Femur (tissue), 1 donor: ENCODE results near the gene TSPAN11.

Experiments used
- DNase-seq: peaks from one replicate; pipeline ENCODE4 v3.0.0-alpha.2; 2017

The TSPAN11 gene

DNA sequence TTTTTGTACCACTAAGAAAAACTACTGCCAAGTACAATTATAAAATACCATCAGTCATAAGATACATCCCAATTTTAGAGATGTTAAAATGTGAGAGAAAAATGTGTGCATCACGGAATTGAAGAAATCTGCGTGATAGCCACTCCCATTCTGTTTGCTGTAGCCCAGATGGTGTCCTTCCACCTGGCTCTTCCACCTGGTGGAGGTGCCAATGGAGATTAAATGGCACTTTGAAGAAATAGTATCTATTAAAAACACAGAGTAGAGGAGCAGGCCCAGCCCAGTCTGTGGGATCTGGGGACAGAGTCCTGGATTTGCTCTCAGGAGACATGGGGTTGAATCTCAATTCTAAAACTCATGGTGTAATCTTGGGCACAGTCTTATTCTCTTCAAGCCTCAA is 35.5 kb downstream of the TSPAN11 start:
- no peak for DNase-seq

DNA sequence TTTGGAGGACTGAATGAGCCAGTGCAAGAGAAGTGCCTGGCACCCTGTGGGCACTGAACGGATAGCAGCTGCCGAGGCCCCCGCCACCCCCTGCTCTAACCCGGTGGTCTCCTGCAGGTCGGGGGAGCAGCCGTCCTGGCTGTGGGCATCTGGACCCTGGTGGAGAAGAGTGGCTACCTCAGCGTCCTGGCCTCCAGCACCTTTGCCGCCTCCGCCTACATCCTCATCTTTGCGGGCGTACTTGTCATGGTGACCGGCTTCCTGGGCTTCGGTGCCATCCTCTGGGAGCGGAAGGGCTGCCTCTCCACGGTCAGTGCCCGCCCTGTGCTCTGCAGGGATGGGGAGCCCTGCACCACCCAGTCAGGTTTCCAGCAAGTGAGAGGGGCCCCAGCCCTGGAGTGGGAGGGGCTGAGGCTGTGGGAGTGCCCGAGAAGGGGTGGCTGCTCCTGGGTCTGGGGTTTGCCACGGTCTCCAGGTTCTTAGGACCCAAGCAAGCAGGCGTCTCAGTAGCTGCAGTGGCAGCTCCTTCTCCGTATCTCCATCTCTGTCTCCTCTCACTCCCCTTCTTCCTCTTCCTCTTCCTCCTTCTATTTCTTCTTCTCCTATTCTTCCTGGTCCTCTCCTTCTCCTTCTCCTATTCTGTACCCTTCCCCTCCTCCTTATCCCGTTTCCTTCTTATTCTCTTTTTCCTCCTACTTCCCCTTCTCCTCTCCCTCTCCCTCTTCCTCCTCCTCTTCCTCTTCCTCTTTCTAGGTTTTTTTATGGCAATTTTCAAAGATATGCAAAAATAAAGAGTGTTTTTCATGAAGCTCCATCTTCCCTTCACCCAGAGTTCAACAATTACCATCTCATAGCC is 37.4 kb downstream of the TSPAN11 start:
- DNase-seq, result no peak

DNA sequence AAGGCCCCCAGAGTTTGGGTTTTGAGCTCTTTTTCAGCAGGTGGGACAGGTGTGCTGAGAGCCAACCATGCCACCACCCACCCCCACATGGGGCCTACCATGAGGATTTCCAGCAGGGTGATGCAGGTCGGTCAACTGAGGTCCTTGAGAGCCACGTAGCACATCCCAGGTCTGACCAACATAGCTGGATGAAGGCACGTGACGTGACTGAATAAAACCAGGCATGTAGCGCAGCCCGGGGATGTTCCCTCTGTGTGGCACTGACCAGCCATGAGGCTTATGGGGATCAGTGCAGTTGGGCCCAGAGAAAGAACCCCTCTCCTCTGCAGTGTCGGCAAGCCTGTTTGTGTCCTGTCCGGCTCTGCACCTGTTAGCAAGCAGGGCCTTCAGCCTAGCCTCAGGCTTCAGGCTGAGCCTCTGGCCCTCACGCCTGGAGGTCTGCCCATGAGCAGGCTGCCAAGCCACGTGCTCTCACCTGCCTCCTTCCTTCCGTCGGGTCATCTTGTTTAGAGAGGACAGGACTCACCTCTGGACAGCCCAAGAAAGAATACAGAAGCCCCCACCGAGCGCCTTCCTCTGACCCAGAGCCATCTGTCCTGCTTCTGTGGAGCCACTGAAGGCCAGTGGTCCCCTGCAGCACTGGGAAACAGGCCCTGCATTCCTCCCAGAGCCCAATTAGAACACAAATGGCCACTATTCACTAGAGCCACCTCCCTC is 38.5 kb downstream of the TSPAN11 start:
- DNase-seq, result no peak

DNA sequence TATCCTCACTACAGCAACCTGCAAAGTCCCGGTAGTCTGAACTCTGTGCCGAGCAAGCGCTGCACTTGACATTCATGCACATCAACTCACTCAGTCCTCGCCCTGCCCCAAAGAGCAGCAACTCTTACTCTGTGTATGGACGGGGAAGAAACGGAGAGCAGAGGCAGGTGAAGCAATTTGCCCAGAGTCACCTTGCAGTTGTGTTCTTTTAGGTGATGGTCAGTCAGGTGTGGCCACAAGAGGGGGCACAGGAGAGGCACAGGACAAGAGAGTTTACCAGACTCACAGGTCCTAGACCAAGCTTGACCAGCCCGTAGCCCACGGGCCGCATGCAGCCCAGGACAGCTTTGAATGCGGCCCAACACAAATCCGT is 39.1 kb downstream of the TSPAN11 start:
- DNase-seq, result no peak

DNA sequence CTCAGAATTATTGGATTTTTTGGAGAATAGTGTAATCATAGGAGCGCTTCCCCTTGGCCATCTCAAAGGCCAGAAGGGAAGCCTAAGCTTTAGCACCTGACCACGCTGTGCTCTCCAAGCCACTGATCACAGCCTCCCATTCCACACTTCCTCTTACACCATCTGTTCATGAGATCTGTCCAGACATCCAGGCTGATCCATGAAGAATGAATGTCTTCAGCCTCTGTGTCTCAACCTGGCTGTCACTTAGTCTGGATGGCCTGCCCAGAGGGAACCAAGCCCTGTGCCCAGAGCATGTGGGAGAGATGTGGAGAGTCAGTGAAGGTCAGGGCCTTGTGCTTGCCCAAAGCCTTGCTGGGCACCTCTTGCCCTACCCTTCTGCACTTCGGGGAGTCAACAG is 40.5 kb downstream of the TSPAN11 start:
- DNase-seq, result no peak

DNA sequence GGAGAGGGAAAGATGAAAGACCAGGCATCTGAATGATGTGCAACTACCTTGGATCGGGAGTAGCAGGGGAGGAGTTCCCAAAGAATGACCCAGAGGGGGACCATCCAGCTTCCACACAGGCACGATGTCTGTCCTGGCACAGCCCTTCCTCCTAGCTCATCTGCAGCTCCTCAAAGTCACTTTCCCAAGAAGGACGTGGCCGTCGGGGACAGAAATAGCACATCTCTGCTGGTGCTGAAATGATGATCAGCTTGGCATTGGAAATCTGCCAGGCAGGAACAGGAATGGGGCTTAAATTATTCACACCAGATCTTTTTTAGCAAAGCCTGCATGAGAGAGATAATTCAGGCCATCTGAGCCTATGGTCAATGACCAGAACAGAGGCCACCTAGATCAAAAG is 41.7 kb downstream of the TSPAN11 start:
- no peak for DNase-seq

DNA sequence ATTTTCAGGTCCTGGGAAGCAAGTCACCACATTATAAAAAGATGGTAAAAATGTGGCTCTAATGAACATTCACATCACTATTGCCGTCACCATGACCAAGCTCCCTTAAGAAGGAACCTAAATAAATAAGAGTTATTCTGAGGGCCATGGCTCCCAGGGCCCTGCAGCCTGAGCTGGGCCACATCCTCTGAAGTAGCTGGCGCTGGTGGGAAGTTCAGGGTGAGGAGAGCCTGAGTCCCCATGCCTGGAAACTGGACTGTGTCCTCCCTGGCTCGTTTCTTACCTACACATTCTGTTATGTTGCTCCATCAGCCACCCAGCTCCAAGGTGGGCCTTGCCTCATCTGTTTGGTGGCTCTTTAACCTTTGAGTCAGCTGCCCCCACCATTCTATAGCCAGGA is 42.5 kb downstream of the TSPAN11 start:
- DNase-seq, result no peak

DNA sequence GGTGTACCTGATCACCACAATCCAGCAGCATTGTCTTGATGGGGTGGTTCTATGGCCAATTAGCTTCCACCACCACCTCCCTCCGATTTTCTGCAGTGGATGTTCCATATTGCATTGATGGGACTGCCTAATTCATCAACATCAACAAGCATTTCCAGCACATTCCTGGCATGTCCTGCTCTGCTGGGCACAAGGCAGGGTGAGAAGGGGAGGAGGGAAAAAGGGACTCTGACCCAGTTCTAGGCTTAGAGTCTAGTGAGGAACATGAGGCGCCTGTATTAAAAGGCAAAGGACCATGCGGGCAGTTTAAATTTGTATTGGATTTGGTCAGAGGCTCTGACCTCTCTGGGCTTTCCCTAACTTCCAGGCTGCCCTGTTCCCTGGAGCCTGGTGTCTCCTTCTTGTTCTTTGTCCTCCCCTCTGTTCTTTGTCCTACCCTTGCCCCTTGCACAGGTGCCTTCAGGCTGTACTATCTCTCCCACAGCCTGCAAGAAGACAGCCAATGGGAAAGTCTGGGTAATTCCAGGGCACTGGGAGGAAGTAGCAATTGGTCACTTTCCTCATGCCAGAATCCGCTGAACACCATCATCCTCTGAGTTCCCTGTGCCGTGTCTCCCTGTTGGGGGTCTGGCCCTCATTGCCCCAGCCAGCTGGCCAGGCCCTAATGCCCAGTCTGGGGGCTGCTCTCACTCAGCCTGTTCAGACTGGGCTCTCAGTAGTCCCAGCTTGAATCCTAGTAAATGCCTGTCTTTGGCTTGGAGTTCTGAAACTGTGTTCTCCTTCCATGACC is 43.3 kb downstream of the TSPAN11 start:
- DNase-seq, result no peak

DNA sequence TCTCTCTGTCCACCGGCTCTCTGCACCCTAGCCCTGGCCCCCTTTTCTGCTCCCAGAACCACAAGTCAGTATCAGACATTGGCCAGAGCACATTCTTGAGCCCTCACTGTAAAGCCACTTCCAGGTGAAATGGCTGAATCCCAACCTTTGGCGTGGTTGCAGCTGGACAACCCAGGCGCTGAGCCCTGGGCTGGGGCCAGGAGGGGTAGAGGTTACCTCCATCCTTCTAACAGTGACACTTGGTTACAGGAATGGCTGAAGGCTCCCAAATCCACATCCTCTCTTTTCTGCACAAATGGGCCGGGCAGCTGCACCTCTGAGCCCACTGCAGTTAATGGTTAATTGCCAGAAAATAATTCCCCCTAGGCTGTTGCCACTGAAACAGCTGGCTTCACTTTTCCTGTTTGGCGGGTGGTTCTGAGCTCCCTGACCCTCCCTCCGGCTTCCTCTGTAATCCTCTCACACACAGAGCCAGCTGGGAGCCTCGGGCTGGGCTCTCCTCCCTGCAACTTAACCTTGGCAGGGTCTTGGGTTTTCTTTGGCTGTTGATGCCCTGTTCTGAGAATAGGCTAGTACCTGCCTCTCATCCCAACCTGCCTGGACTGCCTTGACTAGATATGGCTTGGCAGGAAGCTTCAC is 44.1 kb downstream of the TSPAN11 start:
- DNase-seq, result peak; percentile 69

DNA sequence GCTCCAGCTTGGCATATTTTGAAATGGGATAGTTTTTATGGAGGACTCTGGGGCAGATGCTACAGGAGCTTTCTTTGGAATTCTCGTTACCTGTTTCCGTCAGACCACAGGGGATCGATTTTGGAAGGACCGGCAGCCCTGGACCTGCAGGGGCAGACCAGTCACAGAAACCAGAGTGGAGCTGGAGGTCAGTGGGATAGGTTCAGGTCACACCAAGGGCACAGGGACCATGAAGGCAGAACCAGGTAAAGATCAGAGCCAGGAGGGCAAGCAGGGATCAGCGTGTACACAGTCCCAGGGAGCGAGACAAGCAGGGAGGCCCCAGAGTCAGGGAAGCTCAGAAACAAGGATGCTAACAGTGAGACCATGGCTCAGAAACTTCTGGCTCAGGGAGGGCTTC is 45.5 kb downstream of the TSPAN11 start:
- DNase-seq, result no peak

DNA sequence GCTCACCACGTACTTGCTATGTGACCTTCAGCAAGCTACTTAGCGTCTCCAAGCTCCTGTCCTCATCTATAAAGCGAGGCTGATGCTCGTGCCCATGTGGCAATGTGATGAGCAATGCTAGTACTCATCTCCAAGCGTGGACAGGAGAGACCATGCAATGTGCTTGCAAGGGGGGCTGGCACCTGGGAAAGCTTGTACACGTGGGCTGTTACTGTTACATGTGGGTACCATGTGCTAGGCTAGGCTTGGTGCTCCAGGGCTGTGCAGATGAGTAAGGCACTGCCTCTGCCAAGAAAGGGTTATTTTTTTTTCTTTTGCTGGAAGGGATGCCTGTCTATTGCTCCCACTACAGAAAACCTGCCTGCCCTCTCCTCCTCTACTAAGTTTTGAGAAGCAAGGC is 46.6 kb downstream of the TSPAN11 start:
- DNase-seq, result no peak

DNA sequence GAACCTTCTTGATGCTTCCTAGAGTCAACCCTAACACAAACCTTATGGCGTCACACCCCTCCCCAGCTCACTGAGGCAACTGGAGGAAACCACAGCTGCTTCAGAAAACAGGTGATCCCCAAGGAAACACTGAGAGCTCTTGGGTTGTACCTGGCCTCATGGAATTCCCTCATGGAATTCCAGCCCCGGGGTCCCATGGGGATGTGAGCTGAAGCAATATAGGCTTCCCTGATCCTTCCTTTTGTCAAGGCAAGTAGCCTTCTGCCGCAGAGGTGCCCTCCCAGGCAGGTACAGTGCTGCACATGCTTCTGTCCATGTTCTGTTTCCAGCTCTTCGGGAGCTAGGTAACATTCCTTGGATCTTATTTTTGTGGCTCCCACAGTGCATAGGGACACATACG is 47.3 kb downstream of the TSPAN11 start:
- DNase-seq, result no peak

DNA sequence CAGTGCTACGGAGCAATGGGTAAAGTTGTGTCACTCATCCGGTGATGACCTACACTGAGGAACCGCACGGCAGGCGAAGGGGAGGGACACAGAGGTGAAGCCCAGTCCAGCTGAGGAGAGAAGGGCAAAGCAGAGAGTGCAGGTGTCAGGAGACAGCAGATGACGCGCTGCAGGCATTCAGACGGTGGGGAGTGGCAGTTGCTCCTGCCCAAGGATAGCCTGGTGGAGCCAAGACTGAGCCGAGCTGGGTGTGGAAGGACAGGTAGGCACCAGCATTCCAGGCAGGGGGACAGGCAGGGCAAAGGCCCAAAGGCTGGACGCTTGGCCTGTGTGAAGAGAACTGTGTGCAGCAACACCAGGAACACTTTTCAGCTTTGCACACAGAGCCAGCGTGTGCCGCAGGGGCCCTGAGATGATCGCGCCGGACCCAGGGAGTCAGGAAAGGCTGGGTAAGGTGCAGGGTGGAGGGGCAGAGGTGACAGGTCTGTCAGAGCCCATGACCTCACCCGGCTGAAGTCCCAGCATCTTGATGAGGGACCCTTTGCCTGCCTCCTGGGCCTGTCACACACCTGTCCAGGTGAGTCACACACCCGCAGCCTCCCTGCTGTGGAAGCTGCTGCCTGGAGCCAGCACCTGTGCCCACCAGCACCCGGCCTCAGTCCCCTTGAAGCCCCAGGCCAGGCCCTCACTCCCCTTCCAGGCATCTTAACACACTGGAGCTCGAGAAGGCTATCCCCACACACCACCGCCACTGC is 48.4 kb downstream of the TSPAN11 start:
- DNase-seq, result no peak

DNA sequence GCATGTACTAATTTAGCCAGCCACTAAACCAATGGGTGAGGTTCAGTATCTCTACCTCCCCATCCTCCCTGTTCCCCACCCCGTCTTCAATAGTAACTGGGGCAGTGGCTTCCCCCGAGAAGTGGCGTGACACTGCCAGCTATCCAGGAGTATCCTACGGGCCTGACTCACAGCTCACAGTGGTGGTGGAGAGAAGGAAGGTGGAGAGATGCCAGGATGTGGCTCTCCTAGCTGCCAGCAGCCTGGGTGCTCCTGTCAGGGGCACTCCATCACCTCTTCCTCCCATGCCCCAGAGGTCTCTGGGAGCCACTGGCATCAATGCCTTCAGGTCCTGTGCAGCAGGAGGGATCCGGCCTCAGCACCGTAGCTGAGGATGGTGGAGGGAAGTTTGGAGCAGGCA is 49.0 kb downstream of the TSPAN11 start:
- DNase-seq, result no peak

DNA sequence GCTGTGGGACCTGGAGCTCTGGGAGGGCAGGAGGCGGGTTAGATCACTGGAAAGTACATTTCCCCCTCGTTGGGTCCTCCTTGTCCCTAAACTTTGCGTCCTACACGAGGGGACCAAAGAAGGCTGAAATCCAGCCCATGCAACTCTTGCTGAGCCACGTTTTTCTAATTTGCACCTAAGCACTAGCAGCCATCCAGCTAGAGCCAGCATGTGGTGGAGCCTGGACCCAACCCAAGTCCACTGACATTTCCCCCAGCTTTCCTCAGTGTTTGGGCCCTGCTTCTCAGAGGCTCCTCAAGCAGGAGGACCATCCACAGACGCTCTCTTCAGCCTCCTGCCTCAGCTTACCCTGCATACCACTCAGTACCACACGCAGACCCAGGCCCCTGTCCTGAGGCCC is 49.7 kb downstream of the TSPAN11 start:
- no peak for DNase-seq

DNA sequence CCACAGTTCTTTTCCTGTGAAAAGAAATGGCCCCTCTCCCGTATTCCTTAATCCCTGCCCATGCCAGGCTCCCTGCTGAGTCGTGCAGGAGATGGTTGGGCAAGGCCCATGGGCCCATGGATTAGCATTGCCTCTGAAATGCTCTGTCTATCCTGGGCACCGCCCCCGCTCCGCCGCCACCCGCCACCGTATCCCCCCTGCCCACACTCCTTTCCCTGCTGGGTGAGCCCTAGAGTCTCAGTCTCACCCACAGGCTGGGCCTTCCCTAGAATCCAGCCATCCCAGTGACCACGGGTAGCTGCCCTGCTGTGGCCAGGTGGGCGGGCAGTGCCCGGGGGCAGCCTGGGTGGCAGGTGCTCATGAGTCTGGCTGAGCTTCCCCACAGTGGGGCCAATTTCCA is 50.6 kb downstream of the TSPAN11 start:
- DNase-seq, result no peak

DNA sequence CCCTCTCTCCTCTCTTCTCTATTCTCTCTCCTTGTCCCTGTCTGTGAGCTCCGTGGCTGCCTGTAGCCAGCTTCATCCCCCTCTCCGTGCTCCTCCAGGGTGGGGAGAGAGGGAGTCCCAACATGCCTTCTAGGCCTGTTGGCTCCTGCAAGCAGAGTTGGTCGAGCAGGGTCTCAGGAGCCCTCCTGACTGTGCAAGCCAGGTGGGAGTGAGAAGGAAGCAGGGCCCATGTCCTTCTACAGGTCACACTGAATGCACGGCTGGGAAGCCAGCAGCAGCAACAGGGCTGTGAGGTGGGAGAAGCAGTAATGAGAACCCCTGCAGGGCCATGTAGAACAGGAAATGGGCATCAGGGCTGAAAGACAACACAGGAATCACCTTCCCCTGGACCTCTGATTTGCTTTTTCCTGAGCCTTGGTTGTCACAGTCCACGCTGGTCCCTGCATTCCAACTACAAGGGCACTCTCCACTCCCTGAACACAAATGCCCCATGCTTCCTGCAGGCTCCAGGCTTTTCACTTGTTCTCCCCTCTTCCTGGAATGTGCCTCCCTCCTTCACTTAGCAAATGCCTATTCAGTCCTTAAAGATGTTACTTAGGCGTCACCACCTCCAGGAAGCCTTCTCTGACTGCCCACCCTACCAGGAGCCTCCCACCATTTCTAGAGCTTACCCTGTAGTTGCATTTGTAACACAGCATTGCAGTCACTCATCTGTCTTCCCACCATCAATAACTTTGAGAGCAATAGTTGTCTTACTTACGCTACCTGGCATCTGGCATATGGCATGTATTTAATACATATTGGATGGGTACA is 51.2 kb downstream of the TSPAN11 start:
- no peak for DNase-seq

DNA sequence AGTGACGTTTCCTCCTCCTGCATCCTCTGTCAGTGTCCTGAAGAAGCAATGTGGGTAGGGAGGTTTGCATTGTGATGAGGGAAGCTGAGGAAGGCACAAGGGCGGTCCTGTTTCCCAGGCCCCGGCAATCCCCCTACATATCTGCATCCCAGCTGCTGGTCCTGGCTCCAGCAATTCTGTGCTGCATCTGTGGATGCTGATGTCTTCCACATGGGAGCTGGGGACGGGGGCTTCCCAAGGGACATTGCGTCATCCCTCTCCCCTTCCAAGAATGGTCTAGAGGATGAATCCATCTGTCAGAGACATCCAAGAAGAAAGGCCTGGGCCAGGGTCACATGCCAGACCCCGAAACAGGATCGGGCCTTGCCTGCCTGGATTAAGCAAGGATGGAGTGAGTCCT is 52.1 kb downstream of the TSPAN11 start:
- peak; percentile 82 for DNase-seq

DNA sequence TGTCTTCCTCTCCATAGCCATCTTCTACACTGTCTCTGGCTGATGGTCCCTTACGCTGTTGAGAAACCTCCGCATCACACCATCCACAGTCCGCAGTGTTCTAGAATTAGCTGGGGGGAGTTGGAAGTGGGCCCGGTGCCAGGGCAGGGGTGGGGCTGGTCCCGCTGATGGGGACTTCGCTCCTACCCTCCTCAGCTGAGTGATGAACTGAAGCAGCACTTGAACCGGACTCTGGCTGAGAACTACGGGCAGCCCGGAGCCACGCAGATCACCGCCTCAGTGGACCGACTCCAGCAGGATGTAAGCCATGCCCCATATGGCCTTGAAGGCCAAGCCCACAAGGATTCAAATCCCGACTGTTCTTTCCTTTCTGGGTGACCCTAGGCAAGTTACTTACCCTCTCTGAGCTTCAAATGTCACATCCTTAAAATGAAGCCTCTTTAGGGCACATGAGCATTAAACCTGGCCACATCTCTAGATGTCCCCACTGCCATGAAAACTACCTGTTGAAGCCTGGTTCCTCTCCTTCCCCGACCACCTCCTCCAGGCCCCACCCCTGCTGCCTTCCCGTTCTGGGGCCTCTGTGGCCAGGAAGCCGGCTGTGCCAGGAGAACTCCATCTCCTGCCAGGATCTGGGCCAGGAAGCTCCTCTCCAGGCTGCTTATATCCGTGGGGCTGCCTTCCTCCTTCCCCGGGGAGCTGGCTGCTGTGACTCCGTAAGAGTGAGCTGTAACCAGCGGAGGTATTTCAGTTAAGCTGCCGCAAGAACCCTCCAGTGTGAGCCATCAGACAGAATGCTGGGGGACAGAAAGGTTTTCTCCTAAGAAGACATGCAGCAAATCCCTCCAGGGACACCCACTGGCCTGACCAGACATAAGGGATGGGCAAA is 53.1 kb downstream of the TSPAN11 start:
- no peak for DNase-seq

DNA sequence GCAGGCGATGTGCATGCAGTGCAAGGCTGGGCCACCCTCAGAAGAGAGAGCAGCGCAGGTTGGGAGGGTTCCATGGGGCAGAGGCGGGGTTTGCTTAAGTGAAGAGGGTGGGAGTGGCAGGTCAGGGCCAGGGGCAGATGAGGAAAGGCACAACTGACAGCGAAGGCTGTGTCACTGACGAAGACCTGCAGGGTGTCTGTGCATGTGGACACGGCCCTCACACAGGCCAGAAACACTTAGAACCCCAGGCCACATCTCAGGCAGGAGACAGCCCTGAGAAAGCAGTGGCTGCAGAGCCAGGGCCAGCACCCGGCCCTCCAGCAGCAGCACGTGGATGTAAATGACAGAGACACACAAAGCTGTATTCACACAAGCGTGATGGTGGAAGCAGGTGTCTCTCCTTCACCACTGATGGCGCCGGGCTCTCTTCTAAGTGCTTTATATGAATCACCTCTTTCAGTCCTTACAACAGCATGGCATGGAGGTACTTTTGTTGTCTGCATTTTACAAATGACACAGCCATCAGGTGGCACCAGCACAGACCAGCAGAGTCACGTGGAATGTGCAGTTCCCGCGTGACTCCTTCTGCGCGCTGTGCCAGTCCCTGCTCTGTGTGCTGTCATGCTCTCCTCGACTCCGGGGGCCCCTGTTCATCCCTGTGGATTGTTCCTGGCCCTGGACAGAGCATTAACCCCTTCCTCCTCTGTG is 54.6 kb downstream of the TSPAN11 start:
- no peak for DNase-seq
